Embryonic facial prominence (tissue), 1 donor: Measurements from ENCODE around the gene CRY1.
"Not testable (repeated sequence)": the region's sequence is repeated elsewhere in the genome, so short reads cannot be mapped to it uniquely, and the experiment has no call there.

Source experiments
- DNase-seq: peaks from one replicate; pipeline ENCODE4 v3.0.0-alpha.2; 2016; ENCODE audit errors: extremely low spot score

CRY1 gene

GRCh38 chr12:107066691-107067090 is 26.7 kb downstream of the CRY1 start:
- no peak for DNase-seq

GRCh38 chr12:107064687-107065086 is 28.7 kb downstream of the CRY1 start:
- no peak for DNase-seq

GRCh38 chr12:107064243-107064642 is 29.1 kb downstream of the CRY1 start:
- DNase-seq, result no peak

- no peak for DNase-seq
Measured at GRCh38 chr12:107058190-107058589, 35.2 kb downstream of the CRY1 start.

- no peak for DNase-seq
Measured at GRCh38 chr12:107057071-107057834, 36.1 kb downstream of the CRY1 start.

GRCh38 chr12:107053709-107054108 is 39.6 kb downstream of the CRY1 start:
- no peak for DNase-seq

- DNase-seq, result no peak
Measured at GRCh38 chr12:107045186-107045585, 48.2 kb downstream of the CRY1 start.

- DNase-seq, result no peak
Measured at GRCh38 chr12:107042801-107043200, 50.5 kb downstream of the CRY1 start.

GRCh38 chr12:107035733-107036132 is 57.6 kb downstream of the CRY1 start:
- no peak for DNase-seq

- no peak for DNase-seq
Measured at GRCh38 chr12:107033758-107034739, 59.3 kb downstream of the CRY1 start.

- no peak for DNase-seq
Measured at GRCh38 chr12:107032266-107032665, 61.1 kb downstream of the CRY1 start.

- no peak for DNase-seq
Measured at GRCh38 chr12:107031061-107031460, 62.3 kb downstream of the CRY1 start.

- DNase-seq, result no peak
Measured at GRCh38 chr12:107029081-107029480, 64.3 kb downstream of the CRY1 start.

- DNase-seq, result peak; percentile 79
Measured at GRCh38 chr12:107027636-107028053, 65.7 kb downstream of the CRY1 start.

- DNase-seq, result no peak
Measured at GRCh38 chr12:107026806-107027635, 66.3 kb downstream of the CRY1 start.

GRCh38 chr12:107026356-107026755 is 67.0 kb downstream of the CRY1 start:
- DNase-seq, result not testable (repeated sequence)

GRCh38 chr12:107025671-107026070 is 67.7 kb downstream of the CRY1 start:
- no peak for DNase-seq

- DNase-seq, result no peak
Measured at GRCh38 chr12:107019546-107019945, 73.8 kb downstream of the CRY1 start.

GRCh38 chr12:107017042-107017441 is 76.3 kb downstream of the CRY1 start:
- no peak for DNase-seq

- DNase-seq, result no peak
Measured at GRCh38 chr12:107014055-107014454, 79.3 kb downstream of the CRY1 start.

- DNase-seq, result no peak
Measured at GRCh38 chr12:107012736-107013425, 80.5 kb downstream of the CRY1 start.
